ENCODE results near the gene UBTF. TPM values are rescaled to one million over a fixed set of nuclear protein-coding genes. Genes with fewer than 3 reads are reported as not detected.

The UBTF gene
- total RNA-seq, 1 donor from 2014 or later = 101 TPM

DNA sequence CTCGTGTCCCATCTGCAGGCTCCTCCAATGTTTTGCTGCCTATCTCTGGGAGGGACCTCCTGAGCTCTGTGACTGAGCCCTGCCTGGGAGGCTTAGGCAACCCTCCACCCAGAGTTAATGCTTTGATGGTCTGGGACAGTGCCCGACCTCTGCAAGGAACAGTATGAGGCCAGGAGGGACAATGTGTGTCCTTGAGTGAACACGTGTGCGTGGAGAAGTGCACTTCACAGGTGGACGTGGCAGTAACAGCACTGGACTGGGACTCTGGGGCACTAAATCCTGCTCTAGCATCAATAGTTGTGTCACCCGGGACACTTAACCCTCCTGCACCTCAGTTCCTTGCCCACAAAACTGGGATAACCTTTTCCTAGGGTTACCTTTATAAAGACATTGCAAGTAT, 4.6 kb downstream of the UBTF start:
- no peak for DNase-seq (ENCODE audit: extremely low spot score, unreplicated experiment)
- no peak for TF ChIP-seq CTCF (conservative IDR thresholded peaks at IDR 0.05)
- Mint-ChIP-seq H3K4me1 (ENCODE audit: unreplicated experiment) (peaks cover 13% of the 10 kb centered on the region), H3K9me3 (no peaks in the 10 kb centered on the region), H3K36me3 (peaks cover 15% of the 10 kb centered on the region), H3K27me3 (no peaks in the 10 kb centered on the region), H3K4me3 (peak overlapping the region; percentile 59), H3K27ac (peak overlapping the region; percentile 26)

GRCh38 chr17:44214230-44214494, 5.3 kb downstream of the UBTF start:
- peaks cover 13% of the 10 kb centered on the region for H3K4me1 Mint-ChIP-seq (ENCODE audit: unreplicated experiment)
- DNase-seq (ENCODE audit: extremely low spot score, unreplicated experiment) = no peak
- H3K9me3 Mint-ChIP-seq = no peaks in the 10 kb centered on the region
- no peak for TF ChIP-seq CTCF (conservative IDR thresholded peaks at IDR 0.05)
- H3K27me3 Mint-ChIP-seq = no peaks in the 10 kb centered on the region
- no peak overlapping the region for H3K4me3 Mint-ChIP-seq
- H3K27ac Mint-ChIP-seq = no peak overlapping the region
- peaks cover 15% of the 10 kb centered on the region for H3K36me3 Mint-ChIP-seq

- H3K4me3 Mint-ChIP-seq = no peak overlapping the region
- peaks cover 13% of the 10 kb centered on the region for H3K4me1 Mint-ChIP-seq (ENCODE audit: unreplicated experiment)
- H3K36me3 Mint-ChIP-seq = peaks cover 17% of the 10 kb centered on the region
- no peak for TF ChIP-seq CTCF (conservative IDR thresholded peaks at IDR 0.05)
- H3K27ac Mint-ChIP-seq = peak overlapping the region; percentile 43
- no peak for DNase-seq (ENCODE audit: extremely low spot score, unreplicated experiment)
- no peaks in the 10 kb centered on the region for H3K9me3 Mint-ChIP-seq
- H3K27me3 Mint-ChIP-seq = no peaks in the 10 kb centered on the region
Measured at GRCh38 chr17:44213403-44214229, 5.9 kb downstream of the UBTF start.

DNA sequence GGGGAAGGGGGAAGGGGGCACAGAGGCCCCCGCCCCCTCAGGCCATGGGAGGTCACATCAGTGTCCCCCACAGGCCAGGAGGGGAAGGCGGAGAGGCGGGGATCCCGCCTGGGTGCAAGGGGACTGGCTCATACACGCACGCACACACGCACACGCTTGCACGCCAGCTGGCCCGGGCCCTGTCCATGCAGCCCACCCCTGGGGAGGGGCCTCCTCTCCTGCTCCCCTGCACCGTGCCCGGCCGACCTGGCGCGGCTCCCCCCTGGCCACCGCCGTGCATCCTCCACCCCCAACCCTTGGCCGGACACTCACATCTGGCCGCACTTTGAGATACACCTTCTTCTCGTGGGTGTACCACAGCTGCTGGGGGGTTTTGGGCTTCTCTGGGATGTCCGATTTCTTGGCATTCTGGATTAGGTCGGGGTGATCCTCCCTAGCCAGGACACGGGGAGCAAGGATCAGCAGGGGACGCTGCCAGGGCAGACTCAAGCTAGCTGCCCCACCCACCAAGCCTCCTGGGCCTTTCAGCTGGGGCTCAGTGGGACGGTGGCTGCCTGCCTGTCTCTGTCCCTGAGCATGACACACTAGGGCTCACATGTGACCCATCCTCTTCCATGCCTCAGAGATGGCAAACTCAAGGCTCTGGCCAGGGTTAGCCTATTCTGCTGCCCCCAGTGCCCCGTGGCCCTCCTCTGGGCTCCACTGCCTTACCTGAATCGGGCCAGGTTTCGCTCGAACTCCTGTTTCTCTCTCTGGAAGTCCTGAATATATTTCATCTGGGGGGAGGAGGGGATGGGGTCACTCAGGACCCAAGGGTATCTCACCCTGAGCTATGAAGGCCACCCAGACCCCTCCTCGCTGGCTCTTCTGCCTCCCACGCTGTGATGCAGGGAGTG, 6.7 kb downstream of the UBTF start:
- Mint-ChIP-seq H3K27me3 (no peaks in the 10 kb centered on the region), H3K4me3 (no peak overlapping the region), H3K27ac (peak overlapping the region; percentile 43), H3K9me3 (no peaks in the 10 kb centered on the region), H3K36me3 (peaks cover 23% of the 10 kb centered on the region), H3K4me1 (ENCODE audit: unreplicated experiment) (peaks cover 11% of the 10 kb centered on the region)
- DNase-seq (ENCODE audit: extremely low spot score, unreplicated experiment) = no peak
- no peak for TF ChIP-seq CTCF (conservative IDR thresholded peaks at IDR 0.05)

GRCh38 chr17:44211281-44212265, 7.9 kb downstream of the UBTF start:
- H3K4me3 Mint-ChIP-seq = no peak overlapping the region
- no peak overlapping the region for H3K27ac Mint-ChIP-seq
- H3K36me3 Mint-ChIP-seq = peaks cover 17% of the 10 kb centered on the region
- H3K9me3 Mint-ChIP-seq = no peaks in the 10 kb centered on the region
- DNase-seq (ENCODE audit: extremely low spot score, unreplicated experiment) = no peak
- H3K4me1 Mint-ChIP-seq (ENCODE audit: unreplicated experiment) = peaks cover 3% of the 10 kb centered on the region
- TF ChIP-seq CTCF (conservative IDR thresholded peaks at IDR 0.05) = no peak
- no peaks in the 10 kb centered on the region for H3K27me3 Mint-ChIP-seq

Measured in type B pancreatic cell (in vitro differentiated cells).